H9 (cell line): ENCODE data around the gene ASPM. TPM values are rescaled to one million over a fixed set of nuclear protein-coding genes. Genes with fewer than 3 reads are reported as not detected.

Experiments
- DNase-seq: peaks from one replicate; pipeline ENCODE4 v3.0.0-alpha.2; 2017
- H2AFZ ChIP-seq: one replicate; pipeline ENCODE4 v1.6.1; 2013; ENCODE audit warnings: mild to moderate bottlenecking, low read length, control low read depth, moderate library complexity
- H2AK5ac ChIP-seq: 2 replicates; pipeline ENCODE4 v1.6.1; 2013; ENCODE audit warnings: low read length, control low read depth, mixed read lengths; ENCODE audit not compliant: insufficient read length
- H2BK120ac ChIP-seq: one replicate; pipeline ENCODE4 v1.6.1; 2013; ENCODE audit warnings: low read depth, mild to moderate bottlenecking, low read length, control low read depth, inconsistent platforms; ENCODE audit not compliant: poor library complexity, severe bottlenecking
- H2BK12ac ChIP-seq: 2 replicates; pipeline ENCODE4 v1.6.1; 2013; ENCODE audit warnings: low read length, control low read depth, mixed read lengths, low read depth; ENCODE audit not compliant: insufficient read length
- H2BK15ac ChIP-seq: 2 replicates; pipeline ENCODE4 v1.6.1; 2013; ENCODE audit warnings: low read depth, low read length, control low read depth
- H2BK20ac ChIP-seq: one replicate; pipeline ENCODE4 v1.6.1; 2013; ENCODE audit warnings: low read depth, mild to moderate bottlenecking, low read length, control low read depth, inconsistent platforms; ENCODE audit not compliant: poor library complexity, severe bottlenecking
- H2BK5ac ChIP-seq: 2 replicates; pipeline ENCODE4 v1.6.1; 2013; ENCODE audit warnings: low read length, control low read depth, mixed read lengths; ENCODE audit not compliant: insufficient read length
- H3K14ac ChIP-seq: 2 replicates; pipeline ENCODE4 v1.6.1; 2013; ENCODE audit warnings: low read length, control low read depth; ENCODE audit not compliant: insufficient read depth
- H3K18ac ChIP-seq: 2 replicates; pipeline ENCODE4 v1.6.1; 2013; ENCODE audit warnings: low read depth, mild to moderate bottlenecking, mixed read lengths, low read length, control low read depth; ENCODE audit not compliant: insufficient read length
- H3K23ac ChIP-seq: 2 replicates; pipeline ENCODE4 v1.6.1; 2013; ENCODE audit warnings: low read length, control low read depth, mixed read lengths, low read depth; ENCODE audit not compliant: insufficient read length
- H3K23me2 ChIP-seq: 2 replicates; pipeline ENCODE4 v1.6.1; 2013; ENCODE audit warnings: low read depth, mild to moderate bottlenecking, mixed read lengths, low read length, control low read depth; ENCODE audit not compliant: insufficient read length, poor library complexity, severe bottlenecking
- H3K27ac ChIP-seq: 2 replicates; pipeline ENCODE4 v1.5.1; 2013; ENCODE audit warnings: low read length, control low read depth, mixed read lengths, low read depth; ENCODE audit not compliant: insufficient read length
- H3K27me3 ChIP-seq: 2 replicates; pipeline ENCODE4 v1.6.1; 2013; ENCODE audit warnings: low read length, control low read depth, inconsistent platforms; ENCODE audit not compliant: insufficient read depth
- H3K4ac ChIP-seq: 2 replicates; pipeline ENCODE4 v1.6.1; 2013; ENCODE audit warnings: low read depth, mild to moderate bottlenecking, control low read depth, inconsistent platforms, low read length, moderate library complexity
- H3K4me1 ChIP-seq: 2 replicates; pipeline ENCODE4 v1.6.1; 2013; ENCODE audit warnings: low read length, control low read depth, inconsistent platforms; ENCODE audit not compliant: insufficient read depth
- H3K4me2 ChIP-seq: 2 replicates; pipeline ENCODE4 v1.6.1; 2013; ENCODE audit warnings: low read length, control low read depth, mixed read lengths; ENCODE audit not compliant: insufficient read length, insufficient read depth
- H3K56ac ChIP-seq: 2 replicates; pipeline ENCODE4 v1.6.1; 2013; ENCODE audit warnings: low read depth, mild to moderate bottlenecking, mixed read lengths, low read length, control low read depth; ENCODE audit not compliant: insufficient read length
- H3K79me1 ChIP-seq: 2 replicates; pipeline ENCODE4 v1.6.1; 2013; ENCODE audit warnings: low read depth, mild to moderate bottlenecking, moderate library complexity, low read length, control low read depth, inconsistent platforms; ENCODE audit not compliant: insufficient read depth, poor library complexity, severe bottlenecking
- H3K79me2 ChIP-seq: 2 replicates; pipeline ENCODE4 v1.6.1; 2013; ENCODE audit warnings: low read length, control low read depth, inconsistent platforms; ENCODE audit not compliant: insufficient read depth
- H3K9ac ChIP-seq: 2 replicates; pipeline ENCODE4 v1.6.1; 2013; ENCODE audit warnings: low read length, control low read depth, mixed read lengths; ENCODE audit not compliant: insufficient read length; ENCODE audit errors: extremely low read depth
- H3K9me3 ChIP-seq: one replicate; pipeline ENCODE4 v1.6.1; 2013; ENCODE audit warnings: low read depth, low read length, inconsistent platforms; ENCODE audit not compliant: control insufficient read depth
- H3T11ph ChIP-seq: one replicate; pipeline ENCODE4 v1.6.1; 2013; ENCODE audit warnings: mild to moderate bottlenecking, low read length, control low read depth, inconsistent platforms
- H4K20me1 ChIP-seq: one replicate; pipeline ENCODE4 v1.6.1; 2013; ENCODE audit not compliant: control insufficient read depth, insufficient read length, insufficient read depth
- H4K5ac ChIP-seq: 2 replicates; pipeline ENCODE4 v1.6.1; 2013; ENCODE audit warnings: low read depth, mild to moderate bottlenecking, mixed read lengths, low read length, control low read depth; ENCODE audit not compliant: insufficient read length
- H4K8ac ChIP-seq: replicated peaks from 2 replicates; pipeline ENCODE4 v1.6.1; 2013; ENCODE audit warnings: low read length, control low read depth, mixed read lengths, low read depth; ENCODE audit not compliant: insufficient read length
- H4K91ac ChIP-seq: 2 replicates; pipeline ENCODE4 v1.6.1; 2013; ENCODE audit warnings: low read depth, mild to moderate bottlenecking, moderate library complexity, mixed read lengths, low read length, control low read depth; ENCODE audit not compliant: insufficient read length
- H3K27ac Mint-ChIP-seq, 3 experiments: 2 replicates in 2 of 3; 3 replicates in 1 of 3; pipeline ENCODE4 v1.8.0; 2020 to 2021; ENCODE audit warnings: mixed read lengths in 3 of 3, mild to moderate bottlenecking in 1 of 3, moderate library complexity in 1 of 3
- H3K27me3 Mint-ChIP-seq: 2 replicates; pipeline ENCODE4 v1.8.0; 2021; ENCODE audit warnings: low read depth, mild to moderate bottlenecking, moderate library complexity, mixed read lengths
- H3K36me3 Mint-ChIP-seq, 3 experiments: 2 replicates in 2 of 3; 3 replicates in 1 of 3; pipeline ENCODE4 v1.8.0; 2020 to 2021; ENCODE audit warnings: low read depth in 3 of 3, mixed read lengths in 3 of 3; ENCODE audit not compliant: insufficient read depth in 1 of 3
- H3K4me1 Mint-ChIP-seq, 2 experiments: 2 replicates each; pipeline ENCODE4 v1.8.0; 2020; ENCODE audit warnings: mixed read lengths in 2 of 2
- H3K4me3 Mint-ChIP-seq, 2 experiments: 2 replicates in 1 of 2; 3 replicates in 1 of 2; pipeline ENCODE4 v1.8.0; 2020 to 2021; ENCODE audit warnings: mild to moderate bottlenecking in 2 of 2, mixed read lengths in 2 of 2, moderate library complexity in 1 of 2
- H3K9me3 Mint-ChIP-seq, 2 experiments: 2 replicates in 1 of 2; 3 replicates in 1 of 2; pipeline ENCODE4 v1.8.0; 2020; ENCODE audit warnings: mild to moderate bottlenecking in 2 of 2, mixed read lengths in 2 of 2, moderate library complexity in 1 of 2
- WGBS: extraction: QIAGEN DNeasy Blood & Tissue Kit; methylation state at CpG from one replicate; pipeline ENCODE4 v1.1.7; 2013; ENCODE audit warnings: missing lambda C conversion rate, low lambda C conversion rate, mixed read lengths; ENCODE audit not compliant: insufficient read length; ENCODE audit errors: extremely low coverage; 5-methylcytosine and 5-hydroxymethylcytosine counted together
- total RNA-seq: library from RNA; stranded (reverse); gene quantifications from 2 replicates; pipeline ENCODE4 v1.2.1, GENCODE V29; 2021
- TF ChIP-seq, protein P1 (sequence below): fragments of 200-600 bp; sonication (generic); conservative IDR thresholded peaks from 3 replicates; pipeline ENCODE4 v1.8.0; 2021; ENCODE audit warnings: antibody characterized with exemption, mild to moderate bottlenecking

The ASPM gene
- total RNA-seq, 1 experiment from 2014 or later = 34.9 TPM

GRCh38 chr1:197080323-197080722 lies 66.1 kb downstream of the ASPM start:
- no peak overlapping the region for H2AK5ac ChIP-seq
- no peak overlapping the region for H3K14ac ChIP-seq
- H3K4ac ChIP-seq = no peak overlapping the region
- Mint-ChIP-seq H3K9me3 (peaks cover 43 to 53% of the 10 kb centered on the region in 2 experiments), H3K27me3 (peaks cover 2% of the 10 kb centered on the region), H3K27ac (no peak overlapping the region), H3K4me3 (no peak overlapping the region; a peak in 1 of 5 replicates), H3K36me3 (peaks cover 52 to 56% (median 54%) of the 10 kb centered on the region in 3 experiments), H3K4me1 (no peaks in the 10 kb centered on the region)
- H2BK12ac ChIP-seq = no peak overlapping the region
- no peak overlapping the region for H3K4me2 ChIP-seq
- H3K9me3 ChIP-seq = peaks cover 16% of the 10 kb centered on the region
- no peak overlapping the region for H2BK20ac ChIP-seq
- no peak overlapping the region for H3K23ac ChIP-seq
- no CpG with 5 or more reads among the region's 2 CpGs for WGBS
- no peak overlapping the region for H2AFZ ChIP-seq
- no peak overlapping the region for H2BK120ac ChIP-seq
- H4K20me1 ChIP-seq = no peaks in the 10 kb centered on the region
- H3K4me1 ChIP-seq = no peaks in the 10 kb centered on the region
- H4K8ac ChIP-seq = no peak overlapping the region
- H3K18ac ChIP-seq = no peak overlapping the region
- no peaks in the 10 kb centered on the region for H3K23me2 ChIP-seq
- H3K79me2 ChIP-seq = no peaks in the 10 kb centered on the region
- H3K9ac ChIP-seq = no peak overlapping the region
- H3K27me3 ChIP-seq = no peaks in the 10 kb centered on the region
- no peak for DNase-seq
- H4K5ac ChIP-seq = no peak overlapping the region
- TF ChIP-seq, protein P1, sequence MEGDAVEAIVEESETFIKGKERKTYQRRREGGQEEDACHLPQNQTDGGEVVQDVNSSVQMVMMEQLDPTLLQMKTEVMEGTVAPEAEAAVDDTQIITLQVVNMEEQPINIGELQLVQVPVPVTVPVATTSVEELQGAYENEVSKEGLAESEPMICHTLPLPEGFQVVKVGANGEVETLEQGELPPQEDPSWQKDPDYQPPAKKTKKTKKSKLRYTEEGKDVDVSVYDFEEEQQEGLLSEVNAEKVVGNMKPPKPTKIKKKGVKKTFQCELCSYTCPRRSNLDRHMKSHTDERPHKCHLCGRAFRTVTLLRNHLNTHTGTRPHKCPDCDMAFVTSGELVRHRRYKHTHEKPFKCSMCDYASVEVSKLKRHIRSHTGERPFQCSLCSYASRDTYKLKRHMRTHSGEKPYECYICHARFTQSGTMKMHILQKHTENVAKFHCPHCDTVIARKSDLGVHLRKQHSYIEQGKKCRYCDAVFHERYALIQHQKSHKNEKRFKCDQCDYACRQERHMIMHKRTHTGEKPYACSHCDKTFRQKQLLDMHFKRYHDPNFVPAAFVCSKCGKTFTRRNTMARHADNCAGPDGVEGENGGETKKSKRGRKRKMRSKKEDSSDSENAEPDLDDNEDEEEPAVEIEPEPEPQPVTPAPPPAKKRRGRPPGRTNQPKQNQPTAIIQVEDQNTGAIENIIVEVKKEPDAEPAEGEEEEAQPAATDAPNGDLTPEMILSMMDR = no peak
- H3K79me1 ChIP-seq = no peaks in the 10 kb centered on the region
- H2BK15ac ChIP-seq = no peak overlapping the region
- H3T11ph ChIP-seq = no peak overlapping the region
- H3K27ac ChIP-seq = no peak overlapping the region
- H4K91ac ChIP-seq = no peak overlapping the region
- no peak overlapping the region for H3K56ac ChIP-seq
- no peak overlapping the region for H2BK5ac ChIP-seq
